ENCODE data around the gene MALSU1. TPM values are rescaled to one million over a fixed set of nuclear protein-coding genes. Genes with fewer than 3 reads are reported as not detected.

MALSU1 gene
- polyA plus RNA-seq, 1 donor = 40.0 TPM

DNA sequence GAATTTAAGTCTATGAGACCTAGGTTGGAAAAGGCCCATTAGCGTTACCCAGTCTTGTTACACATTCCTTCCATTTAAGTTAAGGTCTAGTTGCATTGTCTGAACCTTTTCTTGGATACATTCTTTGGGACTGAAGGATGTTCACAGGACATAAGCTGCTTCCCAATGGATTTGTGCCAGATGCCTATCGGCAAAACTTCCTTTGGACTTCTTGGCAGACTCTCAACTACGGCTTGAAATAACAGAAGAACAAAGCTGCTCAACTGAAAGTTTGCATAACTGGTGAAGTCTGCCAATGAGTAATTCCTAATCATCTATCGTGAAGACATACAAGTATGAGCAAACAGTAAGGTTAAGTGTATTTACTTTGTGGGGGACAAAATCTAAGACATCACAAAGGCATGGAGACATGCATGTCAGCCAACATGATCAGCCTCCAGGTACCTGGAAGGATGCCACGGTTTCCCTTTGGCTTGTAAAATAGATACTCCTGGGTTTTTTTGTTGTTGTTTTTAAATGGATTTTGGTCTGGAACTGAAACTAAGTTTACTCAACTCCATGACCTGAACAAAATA lies 35.4 kb downstream of the MALSU1 start:
- DNase-seq = peak; percentile 30 to 46
- H3K4me3 ChIP-seq (ENCODE audit: low read length) = no peak overlapping the region
- no peak overlapping the region for H3K27ac ChIP-seq (ENCODE audit: low read length)
- peaks cover 6% of the 10 kb centered on the region for H3K4me1 ChIP-seq (ENCODE audit: control insufficient read depth, insufficient read depth, low read length)
- H3K36me3 ChIP-seq (ENCODE audit: control insufficient read depth, insufficient read depth, low read length) = peaks cover 44% of the 10 kb centered on the region
- 80% methylated on average over 1 of the region's 5 CpGs for WGBS (ENCODE audit: insufficient coverage, low lambda C conversion rate)
- H3K9me3 ChIP-seq (ENCODE audit: control insufficient read depth, low read depth, low read length) = no peaks in the 10 kb centered on the region
- H3K27me3 ChIP-seq (ENCODE audit: control insufficient read depth, insufficient read depth, low read length) = no peaks in the 10 kb centered on the region

DNA sequence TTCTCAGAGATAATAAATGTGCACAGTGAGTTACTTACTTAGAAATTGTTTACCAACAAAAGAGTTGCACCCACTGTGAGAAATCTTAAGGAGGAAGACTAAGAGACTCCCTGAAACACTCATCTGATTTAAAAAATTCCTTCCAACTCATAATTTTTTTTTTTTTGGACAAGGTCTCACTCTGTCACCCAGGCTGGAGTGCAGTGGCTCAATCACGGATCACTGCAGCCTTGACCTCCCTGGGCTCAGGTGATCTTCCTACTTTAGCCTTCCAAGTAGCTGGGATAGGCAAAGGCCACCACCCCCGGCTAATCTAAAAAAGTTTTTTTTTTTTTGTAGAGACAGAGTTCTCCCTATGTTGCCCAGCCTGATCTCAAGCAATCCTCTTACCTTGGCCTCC lies 36.0 kb downstream of the MALSU1 start:
- Histone ChIP-seq H3K36me3 (ENCODE audit: control insufficient read depth, insufficient read depth, low read length) (peaks cover 46% of the 10 kb centered on the region), H3K4me3 (ENCODE audit: low read length) (no peak overlapping the region), H3K4me1 (ENCODE audit: control insufficient read depth, insufficient read depth, low read length) (peaks cover 6% of the 10 kb centered on the region), H3K27me3 (ENCODE audit: control insufficient read depth, insufficient read depth, low read length) (no peaks in the 10 kb centered on the region), H3K27ac (ENCODE audit: low read length) (no peak overlapping the region), H3K9me3 (ENCODE audit: control insufficient read depth, low read depth, low read length) (no peaks in the 10 kb centered on the region)
- WGBS (ENCODE audit: insufficient coverage, low lambda C conversion rate) = no CpG with 5 or more reads among the region's 2 CpGs
- DNase-seq = no peak

DNA sequence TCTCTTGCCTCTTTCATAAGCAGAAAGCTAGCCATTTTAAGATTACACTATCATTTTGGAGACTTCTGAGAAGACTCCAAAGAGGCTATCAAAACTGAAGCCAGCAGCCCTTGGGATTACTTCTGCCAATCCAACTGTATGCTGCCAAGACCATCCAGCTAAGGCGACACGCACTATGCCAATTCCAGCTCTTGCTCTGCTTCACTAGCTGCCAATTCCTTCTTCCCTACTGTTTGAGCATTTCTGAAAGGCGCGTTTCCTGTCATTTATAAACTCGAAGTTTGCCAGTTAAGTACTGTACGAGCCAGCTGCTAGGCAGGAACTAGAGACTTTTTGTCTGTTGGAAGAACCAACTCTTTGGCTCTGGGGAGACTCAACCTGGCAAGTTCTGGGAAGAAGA lies 36.5 kb downstream of the MALSU1 start:
- Histone ChIP-seq H3K36me3 (ENCODE audit: control insufficient read depth, insufficient read depth, low read length) (peaks cover 50% of the 10 kb centered on the region), H3K4me3 (ENCODE audit: low read length) (no peak overlapping the region), H3K4me1 (ENCODE audit: control insufficient read depth, insufficient read depth, low read length) (peaks cover 6% of the 10 kb centered on the region), H3K27ac (ENCODE audit: low read length) (no peak overlapping the region), H3K9me3 (ENCODE audit: control insufficient read depth, low read depth, low read length) (no peaks in the 10 kb centered on the region), H3K27me3 (ENCODE audit: control insufficient read depth, insufficient read depth, low read length) (no peaks in the 10 kb centered on the region)
- 96% methylated on average over 4 of the region's 6 CpGs for WGBS (ENCODE audit: insufficient coverage, low lambda C conversion rate)
- DNase-seq = no peak

DNA sequence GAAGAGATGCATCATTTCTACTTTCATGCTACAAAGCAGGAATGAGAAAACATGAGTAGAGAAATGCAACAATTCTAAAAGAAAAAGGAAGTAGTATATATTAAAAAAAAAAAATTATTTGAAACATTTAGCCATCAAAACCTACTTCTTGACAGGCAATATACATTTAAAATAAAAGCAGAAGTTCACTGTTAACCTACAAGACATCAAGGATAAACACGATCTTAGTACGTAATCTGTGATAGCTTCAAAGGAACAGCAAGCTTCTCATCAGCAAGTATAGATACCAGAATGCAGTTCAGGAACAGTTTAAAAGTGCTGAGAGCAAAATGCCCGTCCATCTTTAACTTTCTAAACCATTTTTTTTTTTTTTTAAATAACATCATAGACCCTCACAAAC lies 36.9 kb downstream of the MALSU1 start:
- Histone ChIP-seq H3K36me3 (ENCODE audit: control insufficient read depth, insufficient read depth, low read length) (peaks cover 50% of the 10 kb centered on the region), H3K27me3 (ENCODE audit: control insufficient read depth, insufficient read depth, low read length) (no peaks in the 10 kb centered on the region), H3K4me3 (ENCODE audit: low read length) (no peak overlapping the region), H3K27ac (ENCODE audit: low read length) (no peak overlapping the region), H3K4me1 (ENCODE audit: control insufficient read depth, insufficient read depth, low read length) (peaks cover 6% of the 10 kb centered on the region), H3K9me3 (ENCODE audit: control insufficient read depth, low read depth, low read length) (no peaks in the 10 kb centered on the region)
- 100% methylated on average over 3 of the region's 3 CpGs for WGBS (ENCODE audit: insufficient coverage, low lambda C conversion rate)
- DNase-seq = no peak

DNA sequence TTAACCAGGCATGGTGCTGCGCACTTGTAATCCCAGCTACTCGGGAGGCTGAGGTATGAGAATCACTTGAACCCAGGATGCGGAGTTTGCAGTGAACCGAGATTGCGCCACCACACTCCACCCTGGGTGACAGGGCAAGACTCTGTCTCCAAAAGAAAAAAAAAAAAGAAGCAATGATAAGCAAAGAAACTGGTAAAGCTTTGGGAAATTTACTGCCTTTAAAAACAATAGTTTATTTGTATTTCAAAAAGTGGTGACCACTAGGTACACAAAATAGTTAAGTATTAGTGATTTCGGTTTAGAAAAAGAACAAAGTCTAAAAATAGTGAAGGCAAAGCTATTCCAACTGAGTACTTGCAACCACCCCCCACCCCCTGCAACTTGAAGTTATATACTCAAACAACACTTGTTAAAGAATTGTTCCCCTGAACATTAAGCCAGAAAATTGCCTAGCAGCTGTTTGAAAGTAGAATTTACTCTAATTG lies 37.7 kb downstream of the MALSU1 start:
- no peak overlapping the region for H3K27ac ChIP-seq (ENCODE audit: low read length)
- no peaks in the 10 kb centered on the region for H3K9me3 ChIP-seq (ENCODE audit: control insufficient read depth, low read depth, low read length)
- H3K27me3 ChIP-seq (ENCODE audit: control insufficient read depth, insufficient read depth, low read length) = no peaks in the 10 kb centered on the region
- peaks cover 6% of the 10 kb centered on the region for H3K4me1 ChIP-seq (ENCODE audit: control insufficient read depth, insufficient read depth, low read length)
- no peak for DNase-seq
- WGBS (ENCODE audit: insufficient coverage, low lambda C conversion rate) = 70% methylated on average over 2 of the region's 6 CpGs
- peaks cover 53% of the 10 kb centered on the region for H3K36me3 ChIP-seq (ENCODE audit: control insufficient read depth, insufficient read depth, low read length)
- no peak overlapping the region for H3K4me3 ChIP-seq (ENCODE audit: low read length)

- H3K9me3 ChIP-seq (ENCODE audit: control insufficient read depth, low read depth, low read length) = no peaks in the 10 kb centered on the region
- H3K27me3 ChIP-seq (ENCODE audit: control insufficient read depth, insufficient read depth, low read length) = no peaks in the 10 kb centered on the region
- no peak overlapping the region for H3K27ac ChIP-seq (ENCODE audit: low read length)
- DNase-seq = no peak
- peaks cover 6% of the 10 kb centered on the region for H3K4me1 ChIP-seq (ENCODE audit: control insufficient read depth, insufficient read depth, low read length)
- H3K4me3 ChIP-seq (ENCODE audit: low read length) = no peak overlapping the region
- H3K36me3 ChIP-seq (ENCODE audit: control insufficient read depth, insufficient read depth, low read length) = peaks cover 55% of the 10 kb centered on the region
Measured at GRCh38 chr7:23337374-23337773, 38.2 kb downstream of the MALSU1 start.

GRCh38 chr7:23338439-23338838 lies 39.3 kb downstream of the MALSU1 start:
- H3K9me3 ChIP-seq (ENCODE audit: control insufficient read depth, low read depth, low read length) = no peaks in the 10 kb centered on the region
- no peak overlapping the region for H3K4me3 ChIP-seq (ENCODE audit: low read length)
- H3K27me3 ChIP-seq (ENCODE audit: control insufficient read depth, insufficient read depth, low read length) = no peaks in the 10 kb centered on the region
- H3K27ac ChIP-seq (ENCODE audit: low read length) = no peak overlapping the region
- peaks cover 57% of the 10 kb centered on the region for H3K36me3 ChIP-seq (ENCODE audit: control insufficient read depth, insufficient read depth, low read length)
- DNase-seq = no peak
- no CpG with 5 or more reads among the region's 2 CpGs for WGBS (ENCODE audit: insufficient coverage, low lambda C conversion rate)
- H3K4me1 ChIP-seq (ENCODE audit: control insufficient read depth, insufficient read depth, low read length) = peaks cover 6% of the 10 kb centered on the region

- 40% methylated on average over 1 of the region's 2 CpGs for WGBS (ENCODE audit: insufficient coverage, low lambda C conversion rate)
- Histone ChIP-seq H3K27me3 (ENCODE audit: control insufficient read depth, insufficient read depth, low read length) (no peaks in the 10 kb centered on the region), H3K27ac (ENCODE audit: low read length) (no peak overlapping the region), H3K36me3 (ENCODE audit: control insufficient read depth, insufficient read depth, low read length) (peaks cover 57% of the 10 kb centered on the region), H3K9me3 (ENCODE audit: control insufficient read depth, low read depth, low read length) (no peaks in the 10 kb centered on the region), H3K4me3 (ENCODE audit: low read length) (no peak overlapping the region), H3K4me1 (ENCODE audit: control insufficient read depth, insufficient read depth, low read length) (peaks cover 6% of the 10 kb centered on the region)
- DNase-seq = no peak
Measured at GRCh38 chr7:23338863-23339262, 39.7 kb downstream of the MALSU1 start.

DNA sequence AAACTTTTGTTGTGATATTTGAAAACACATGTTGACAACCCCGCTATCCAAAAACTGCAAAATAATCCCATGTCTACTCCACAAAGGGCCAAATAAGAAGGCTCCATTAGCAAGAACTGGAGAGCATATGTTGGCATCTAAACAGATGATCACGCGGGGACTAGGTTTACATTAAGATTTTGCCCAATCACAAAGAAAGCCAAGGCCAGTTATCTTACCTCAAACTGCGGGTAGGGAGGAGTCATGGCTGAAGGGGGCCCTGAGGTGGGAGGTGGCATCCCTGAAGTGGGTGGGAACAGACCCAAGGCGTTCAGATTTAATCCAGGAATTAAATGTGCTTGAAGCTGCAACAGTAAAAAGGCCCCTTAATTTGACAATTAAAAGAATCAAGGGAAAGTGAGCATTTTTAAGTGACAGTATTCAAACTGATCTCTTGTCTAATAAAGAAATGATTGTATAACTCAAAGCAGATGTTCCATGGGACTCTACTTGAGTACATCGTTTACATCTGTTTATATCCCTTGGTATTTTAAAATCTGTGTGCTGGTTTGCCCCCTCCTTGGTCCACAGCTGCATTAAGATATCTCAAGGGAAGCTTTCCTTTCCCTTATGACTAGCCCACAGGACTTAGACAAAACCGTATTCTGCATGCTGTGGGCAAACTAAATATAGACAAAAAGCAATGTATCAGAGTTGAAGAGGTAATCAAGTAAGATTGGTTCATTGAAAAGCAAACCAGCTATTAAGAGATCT lies 42.9 kb downstream of the MALSU1 start:
- 80% methylated on average over 1 of the region's 7 CpGs for WGBS (ENCODE audit: insufficient coverage, low lambda C conversion rate)
- H3K4me3 ChIP-seq (ENCODE audit: low read length) = no peak overlapping the region
- no peaks in the 10 kb centered on the region for H3K9me3 ChIP-seq (ENCODE audit: control insufficient read depth, low read depth, low read length)
- peaks cover 65% of the 10 kb centered on the region for H3K36me3 ChIP-seq (ENCODE audit: control insufficient read depth, insufficient read depth, low read length)
- H3K27me3 ChIP-seq (ENCODE audit: control insufficient read depth, insufficient read depth, low read length) = no peaks in the 10 kb centered on the region
- H3K27ac ChIP-seq (ENCODE audit: low read length) = no peak overlapping the region
- no peak for DNase-seq
- H3K4me1 ChIP-seq (ENCODE audit: control insufficient read depth, insufficient read depth, low read length) = no peaks in the 10 kb centered on the region

DNA sequence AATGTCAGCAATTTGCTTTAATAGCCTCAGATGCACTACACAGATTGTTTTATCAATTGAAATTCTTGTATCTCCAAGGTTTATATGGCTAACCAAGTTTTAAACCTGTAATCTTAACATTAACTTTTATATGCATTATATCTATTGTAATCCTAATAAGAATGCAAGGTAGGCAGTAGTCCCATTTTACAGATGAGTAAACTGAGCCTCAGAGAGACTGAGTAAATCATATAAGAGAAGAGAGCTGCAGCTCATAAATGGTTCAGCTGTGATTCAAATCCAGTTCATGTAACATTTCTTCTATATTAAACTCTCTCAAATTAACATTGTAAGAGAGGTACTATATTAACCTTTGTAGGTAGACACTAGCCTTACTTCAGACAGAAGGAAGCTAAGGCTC lies 44.0 kb downstream of the MALSU1 start:
- Histone ChIP-seq H3K4me3 (ENCODE audit: low read length) (no peak overlapping the region), H3K36me3 (ENCODE audit: control insufficient read depth, insufficient read depth, low read length) (peaks cover 60% of the 10 kb centered on the region), H3K27ac (ENCODE audit: low read length) (no peak overlapping the region), H3K9me3 (ENCODE audit: control insufficient read depth, low read depth, low read length) (no peaks in the 10 kb centered on the region), H3K4me1 (ENCODE audit: control insufficient read depth, insufficient read depth, low read length) (no peaks in the 10 kb centered on the region), H3K27me3 (ENCODE audit: control insufficient read depth, insufficient read depth, low read length) (no peaks in the 10 kb centered on the region)
- DNase-seq = no peak

Measured in large intestine (tissue), 3 donors.